NCI-H2081 treated with DMSO at 0.1 percent for 48 hours (cell line): Measurements from ENCODE around the gene ABI3BP.

Experiments used
- DNase-seq: peaks from one replicate; lab custom pipeline; 2025; lab: John Stamatoyannopoulos, UW

The ABI3BP gene

GRCh38 chr3:100831629-100832028, 161.6 kb downstream of the ABI3BP start:
- DNase-seq = no peak

DNA sequence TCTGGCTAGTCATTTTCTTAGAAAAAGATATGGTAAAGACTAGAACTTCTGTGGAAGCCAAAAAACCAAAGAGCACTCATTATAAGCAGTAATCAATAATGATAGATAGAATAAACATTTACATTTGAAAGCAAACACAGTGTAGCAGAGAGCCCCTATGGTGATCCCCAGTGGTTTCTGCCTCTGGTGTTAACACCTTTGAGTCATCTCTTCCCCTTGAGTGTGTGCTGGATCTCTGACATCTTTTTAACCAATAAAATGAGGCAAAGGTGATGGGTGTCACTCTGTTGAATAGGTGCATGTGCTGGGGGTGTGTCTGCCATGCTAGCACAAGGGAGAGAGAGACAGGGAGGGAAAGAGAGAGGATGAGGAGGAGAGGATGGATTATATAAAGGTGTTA, 162.3 kb downstream of the ABI3BP start:
- no peak for DNase-seq

GRCh38 chr3:100825574-100825973, 167.6 kb downstream of the ABI3BP start:
- DNase-seq = no peak

GRCh38 chr3:100815583-100815982, 177.6 kb downstream of the ABI3BP start:
- DNase-seq = no peak

- no peak for DNase-seq
Observed at GRCh38 chr3:100813828-100814227, 179.4 kb downstream of the ABI3BP start.

DNA sequence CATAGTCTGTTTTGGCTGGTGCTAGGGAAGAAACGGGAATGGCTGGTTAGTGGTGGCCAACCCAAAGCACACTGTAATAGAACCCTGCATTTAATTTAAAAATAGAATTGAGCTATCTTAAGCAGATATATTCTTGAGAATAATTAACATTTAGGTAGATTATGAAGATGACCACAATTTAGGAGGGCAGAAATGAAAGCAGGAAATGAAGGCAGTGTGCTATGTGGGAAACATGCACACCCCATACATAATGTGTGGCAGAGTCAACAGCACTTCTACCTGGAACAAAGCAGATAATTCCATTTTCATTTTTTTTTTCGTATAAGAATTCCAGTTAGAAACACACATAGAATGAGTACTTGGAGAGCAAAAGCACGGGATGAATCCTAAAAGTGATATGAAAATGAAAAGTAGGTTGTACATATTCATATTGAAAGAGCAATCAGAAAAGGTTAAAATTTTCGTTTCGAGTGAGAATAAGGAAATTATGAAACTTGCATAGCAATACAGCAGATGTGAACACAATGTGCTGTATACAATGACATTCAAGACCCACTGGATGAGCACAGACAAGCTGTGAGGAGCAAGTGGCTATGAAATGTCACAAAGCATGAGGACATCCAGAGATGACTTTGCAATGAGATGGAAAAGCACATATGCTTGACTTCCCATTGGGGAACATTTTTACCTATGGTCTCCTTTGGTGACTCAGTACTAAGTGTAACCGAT, 181.3 kb downstream of the ABI3BP start:
- no peak for DNase-seq

DNA sequence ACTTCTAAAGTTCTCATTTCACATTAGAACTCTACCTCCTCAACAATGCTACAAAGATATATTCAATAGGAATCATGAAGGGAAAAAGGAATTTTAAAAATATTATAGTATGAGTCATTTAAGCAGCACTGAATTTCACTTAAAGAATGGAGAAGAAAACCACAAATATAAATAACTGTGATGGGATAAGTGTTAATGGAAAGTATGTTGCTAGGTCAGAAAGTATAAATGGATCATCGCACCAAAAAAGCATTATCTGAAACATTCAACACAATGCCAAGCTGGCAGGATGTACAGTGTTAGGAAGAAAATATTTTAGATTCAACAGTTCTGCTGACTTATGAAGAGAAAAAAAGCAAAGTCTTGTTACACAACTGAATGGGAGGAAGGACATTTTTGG, 182.6 kb downstream of the ABI3BP start:
- no peak for DNase-seq

GRCh38 chr3:100804631-100805030, 188.6 kb downstream of the ABI3BP start:
- no peak for DNase-seq

GRCh38 chr3:100803711-100804110, 189.5 kb downstream of the ABI3BP start:
- DNase-seq = no peak

GRCh38 chr3:100802126-100802525, 191.1 kb downstream of the ABI3BP start:
- DNase-seq = no peak

DNA sequence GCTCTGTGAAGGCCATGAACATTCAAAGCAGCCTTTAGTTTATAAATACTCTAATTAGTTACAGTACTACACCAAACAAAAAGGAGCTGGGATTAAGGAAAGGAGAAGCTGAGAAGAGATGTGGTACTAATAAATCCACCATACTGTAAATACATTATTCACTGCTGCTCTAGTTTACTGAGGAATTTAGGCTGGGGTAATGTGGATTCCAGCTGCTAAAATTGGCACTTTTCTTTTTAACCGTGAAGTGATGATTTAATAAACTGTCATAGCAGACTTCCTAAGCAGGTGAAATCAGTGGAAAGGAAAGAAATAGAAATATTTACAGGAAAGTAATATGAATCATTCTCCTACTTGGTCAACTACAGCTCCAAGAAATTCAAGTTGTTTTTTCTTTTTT, 195.2 kb downstream of the ABI3BP start:
- no peak for DNase-seq

DNA sequence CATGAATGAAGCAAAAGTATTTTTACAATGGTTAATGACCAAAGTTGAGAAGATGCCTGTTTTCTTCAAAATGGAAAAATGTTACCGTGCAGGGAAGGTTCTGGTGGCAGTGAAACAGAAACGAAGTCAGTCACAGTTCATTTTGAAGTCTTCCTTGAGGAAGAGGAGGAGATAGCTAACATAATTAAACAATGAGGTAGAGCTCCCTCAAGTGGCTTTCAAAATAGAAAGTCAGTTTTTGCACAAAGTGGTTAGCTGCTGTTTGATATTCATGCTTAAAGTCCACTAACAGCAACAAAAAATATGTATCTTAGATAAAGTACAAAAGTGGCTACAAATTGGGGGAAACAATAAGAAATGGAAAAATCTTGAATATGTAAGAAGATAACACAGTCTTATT, 196.7 kb downstream of the ABI3BP start:
- DNase-seq = no peak

DNA sequence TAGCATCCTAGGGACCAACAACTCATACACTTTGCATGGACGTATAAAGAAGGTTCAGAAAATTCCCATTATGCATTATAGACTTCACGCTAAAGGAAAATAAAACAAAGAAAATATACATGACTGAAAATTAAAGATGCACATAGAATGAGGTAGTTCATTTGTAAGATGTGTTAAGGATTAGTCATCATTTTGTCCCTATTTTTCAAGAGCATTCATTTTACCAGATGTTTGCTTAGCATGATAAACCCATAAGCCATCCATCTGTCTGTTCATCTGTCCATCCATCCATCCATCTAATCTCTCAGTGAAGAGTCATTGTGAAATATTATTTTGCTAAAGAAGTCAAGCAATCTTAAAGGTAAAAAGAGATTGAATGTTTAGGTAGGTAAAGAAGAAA, 203.6 kb downstream of the ABI3BP start:
- no peak for DNase-seq

DNA sequence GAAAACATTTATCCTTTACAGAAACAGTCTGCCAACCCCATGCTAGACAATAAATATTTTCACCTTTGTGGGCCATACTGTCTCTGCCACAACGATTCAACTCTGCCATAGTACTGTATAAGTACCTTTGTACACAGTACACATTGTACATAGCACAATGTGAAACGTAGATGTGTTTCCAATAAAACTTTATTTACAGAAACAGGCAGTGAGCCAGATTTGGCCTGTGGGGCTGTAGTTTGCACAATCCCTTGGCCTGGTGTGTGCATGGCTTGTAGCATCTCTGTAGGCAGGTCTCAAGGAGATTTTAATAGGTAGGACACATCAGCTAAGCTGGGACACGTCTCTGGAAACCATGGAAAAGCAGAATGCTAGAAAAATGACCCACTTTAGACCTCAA, 209.6 kb downstream of the ABI3BP start:
- DNase-seq = no peak

DNA sequence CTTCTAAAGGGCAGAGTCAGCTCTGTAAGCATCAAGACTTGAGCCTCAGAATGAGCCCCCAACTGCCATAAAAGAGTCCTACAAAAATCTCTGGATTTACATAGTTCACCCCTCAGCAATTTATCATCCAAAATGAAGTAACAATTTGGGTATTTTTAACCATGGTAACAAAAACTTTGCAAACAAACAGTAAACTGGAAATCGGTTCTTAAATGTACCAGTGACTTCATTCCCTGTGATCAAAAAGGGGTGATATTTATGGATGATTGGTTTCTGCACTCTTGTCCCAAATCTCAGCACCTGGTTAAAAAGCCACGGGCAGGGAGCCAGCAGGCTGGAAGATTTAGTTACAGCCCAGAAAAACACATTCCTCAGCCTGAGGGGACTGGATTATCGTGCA, 210.3 kb downstream of the ABI3BP start:
- DNase-seq = no peak

DNA sequence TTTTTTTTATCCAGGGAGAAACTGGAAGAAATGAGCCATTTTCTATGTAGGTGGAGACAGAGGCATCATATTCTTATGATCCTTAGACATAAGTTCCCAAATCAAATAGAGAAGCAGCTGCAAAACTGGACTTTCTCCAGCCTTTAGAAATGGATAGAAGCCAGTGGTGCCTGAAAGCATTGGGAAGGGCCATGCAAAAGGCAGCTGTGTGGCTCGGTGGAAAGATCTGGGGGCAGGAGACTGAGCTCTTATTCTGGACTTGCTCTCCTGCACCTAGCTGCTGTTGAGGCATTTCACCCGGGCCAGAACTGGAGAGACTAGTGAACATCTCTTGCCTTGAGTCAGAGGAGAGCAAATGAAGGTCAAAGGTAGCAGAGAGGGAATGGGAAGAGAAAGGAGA, 210.9 kb downstream of the ABI3BP start:
- no peak for DNase-seq

DNA sequence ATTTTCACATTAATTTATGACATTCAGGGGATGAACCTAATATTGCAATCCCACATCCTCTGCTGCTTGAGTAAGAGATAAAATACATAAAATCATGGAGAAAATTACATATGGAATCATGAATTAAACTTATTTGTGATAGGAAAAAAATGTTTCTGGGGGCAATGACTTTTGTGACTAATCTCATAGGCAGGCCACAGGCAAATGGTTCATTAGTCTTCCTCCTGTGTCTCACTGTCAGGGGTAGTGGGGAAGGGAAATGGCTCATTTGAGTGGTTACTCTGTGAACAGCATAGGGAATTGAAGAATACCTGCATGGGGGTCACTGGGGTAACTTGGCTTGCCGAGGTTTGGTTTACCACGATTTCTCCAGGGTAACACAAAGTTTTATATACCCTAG, 211.9 kb downstream of the ABI3BP start:
- DNase-seq = no peak

GRCh38 chr3:100780071-100780622, 213.1 kb downstream of the ABI3BP start:
- DNase-seq = no peak

DNA sequence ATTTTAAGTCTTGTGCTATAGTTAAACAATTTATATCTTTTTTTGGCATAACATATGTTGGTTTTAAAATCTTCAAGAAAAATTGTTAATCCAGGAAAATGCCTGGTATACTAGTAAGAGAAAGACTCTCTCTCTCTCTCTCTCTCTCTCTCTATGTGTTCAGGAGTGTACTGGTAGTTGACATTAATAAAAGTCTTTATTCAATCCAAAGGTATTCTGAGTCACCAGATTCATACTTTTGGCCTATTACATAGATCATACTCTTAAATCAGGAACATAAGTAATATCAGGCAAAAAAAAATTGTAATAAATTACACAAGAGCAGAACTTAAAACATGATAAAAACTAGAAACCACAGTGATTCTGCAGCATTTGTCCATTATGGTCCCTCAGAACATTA, 213.7 kb downstream of the ABI3BP start:
- no peak for DNase-seq

GRCh38 chr3:100777271-100777670, 215.9 kb downstream of the ABI3BP start:
- no peak for DNase-seq

- DNase-seq = no peak
Observed at GRCh38 chr3:100776746-100777145, 216.5 kb downstream of the ABI3BP start.

DNA sequence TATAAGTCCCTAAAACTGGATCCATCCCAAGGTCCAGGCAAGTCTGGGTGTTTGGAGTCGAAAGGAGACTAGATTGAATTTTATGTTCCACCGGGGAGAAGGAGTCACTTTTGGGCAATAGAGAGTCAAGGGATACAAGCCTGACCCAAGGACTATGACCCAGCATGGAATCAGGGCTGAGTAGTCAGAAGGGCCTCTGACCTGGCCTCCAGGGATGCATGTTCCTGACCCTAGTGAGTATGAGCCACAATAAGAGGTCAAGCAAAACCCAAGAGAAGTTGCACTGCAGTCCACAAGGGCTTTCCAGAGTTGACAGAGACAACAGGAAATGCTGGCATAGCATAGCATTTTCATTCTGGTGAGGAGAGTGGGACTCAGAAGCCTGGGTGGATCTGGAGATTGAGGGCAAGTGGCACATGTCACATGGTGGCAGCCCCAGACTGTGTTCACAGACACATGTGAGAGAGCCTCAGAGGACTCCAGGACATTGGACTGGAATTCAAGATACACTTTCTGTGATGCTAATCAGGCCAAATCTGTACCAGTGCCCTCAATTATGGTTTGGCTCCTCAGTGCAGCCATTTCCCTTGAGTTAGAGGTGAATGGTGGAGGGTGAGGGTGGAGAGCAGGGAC, 217.0 kb downstream of the ABI3BP start:
- no peak for DNase-seq

DNA sequence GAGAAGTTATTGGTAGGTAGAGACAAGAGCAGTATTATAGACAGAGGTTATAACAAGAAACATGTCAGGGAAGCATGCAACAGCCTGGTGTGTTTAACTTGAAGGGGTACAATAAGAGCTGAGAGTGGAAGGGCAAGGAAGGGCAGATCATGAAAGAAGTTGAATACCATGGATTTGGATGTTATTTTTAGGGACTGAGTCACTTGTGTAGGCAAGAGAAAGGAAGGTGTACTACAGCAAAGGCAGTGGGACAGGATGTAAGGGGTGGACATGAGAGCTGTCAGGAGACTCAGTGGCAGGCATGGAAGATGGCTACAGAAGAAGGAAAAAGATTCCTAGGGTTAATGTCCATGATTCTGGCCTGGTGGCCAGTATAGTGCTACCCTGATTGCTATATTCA, 217.6 kb downstream of the ABI3BP start:
- DNase-seq = no peak

GRCh38 chr3:100775226-100775625, 218.0 kb downstream of the ABI3BP start:
- DNase-seq = no peak
